ENCODE data around the gene NAT10.

Gene NAT10

GRCh38 chr11:34189191-34189590 lies 83.8 kb downstream of the NAT10 start:
- DNase-seq (ENCODE audit: low read depth) = no peak

DNA sequence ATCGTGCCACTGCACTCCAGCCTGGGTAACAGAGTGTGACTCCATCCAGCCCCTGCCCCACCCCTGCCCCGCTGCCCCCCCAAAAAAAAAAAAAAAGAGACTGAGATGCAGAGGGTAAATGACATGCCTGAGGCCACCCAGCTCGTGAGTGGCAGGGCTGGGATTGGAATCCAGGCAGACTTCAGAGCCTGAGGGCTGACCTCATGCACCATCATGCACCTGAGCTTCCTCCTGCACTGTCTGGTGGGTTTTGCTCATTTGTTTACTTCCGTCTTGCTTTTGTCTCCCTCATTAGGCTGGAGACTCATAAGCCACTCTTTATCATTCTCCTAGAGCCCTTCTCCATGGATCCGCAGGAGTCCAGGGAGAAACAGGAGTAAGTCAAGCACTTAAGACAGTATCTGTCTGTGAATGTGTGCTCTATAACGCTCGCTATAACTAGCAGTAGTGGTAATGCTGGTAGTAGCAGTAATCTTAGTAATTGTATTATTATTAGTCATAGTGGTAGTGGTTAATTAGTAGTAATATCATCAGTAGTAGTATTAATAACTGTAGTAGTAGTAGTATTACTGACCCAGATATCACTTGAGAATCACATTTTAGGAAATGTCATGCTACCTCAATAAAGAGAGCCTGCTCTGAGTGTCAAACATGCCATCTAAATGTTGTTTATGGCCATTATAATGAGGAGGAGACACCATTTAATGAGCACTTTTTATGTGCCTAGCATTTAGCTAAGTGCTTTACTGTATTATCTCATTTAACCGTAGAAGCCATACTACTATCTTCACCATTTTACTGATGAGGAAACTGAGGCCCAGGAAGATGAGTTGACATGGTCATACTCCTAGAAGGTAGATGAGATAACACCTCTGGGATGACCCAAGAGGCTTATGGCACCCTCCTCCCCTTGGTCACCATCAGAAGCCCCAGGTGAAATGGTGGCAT lies 85.0 kb downstream of the NAT10 start:
- no peak for DNase-seq (ENCODE audit: low read depth)

- DNase-seq (ENCODE audit: low read depth) = no peak
Measured at GRCh38 chr11:34191578-34191977, 86.1 kb downstream of the NAT10 start.

- no peak for DNase-seq (ENCODE audit: low read depth)
Measured at GRCh38 chr11:34192481-34193401, 87.3 kb downstream of the NAT10 start.

- DNase-seq (ENCODE audit: low read depth) = no peak
Measured at GRCh38 chr11:34194576-34195335, 89.3 kb downstream of the NAT10 start.
